DMS 273 treated with DMSO at 0.1 percent for 48 hours (cell line): ENCODE results near the gene HRK.
"Not testable (repeated sequence)": the region's sequence is repeated elsewhere in the genome, so short reads cannot be mapped to it uniquely, and the experiment has no call there.

ENCODE experiments used
- DNase-seq: peaks from one replicate; lab custom pipeline; 2025; lab: John Stamatoyannopoulos, UW

HRK gene

DNA sequence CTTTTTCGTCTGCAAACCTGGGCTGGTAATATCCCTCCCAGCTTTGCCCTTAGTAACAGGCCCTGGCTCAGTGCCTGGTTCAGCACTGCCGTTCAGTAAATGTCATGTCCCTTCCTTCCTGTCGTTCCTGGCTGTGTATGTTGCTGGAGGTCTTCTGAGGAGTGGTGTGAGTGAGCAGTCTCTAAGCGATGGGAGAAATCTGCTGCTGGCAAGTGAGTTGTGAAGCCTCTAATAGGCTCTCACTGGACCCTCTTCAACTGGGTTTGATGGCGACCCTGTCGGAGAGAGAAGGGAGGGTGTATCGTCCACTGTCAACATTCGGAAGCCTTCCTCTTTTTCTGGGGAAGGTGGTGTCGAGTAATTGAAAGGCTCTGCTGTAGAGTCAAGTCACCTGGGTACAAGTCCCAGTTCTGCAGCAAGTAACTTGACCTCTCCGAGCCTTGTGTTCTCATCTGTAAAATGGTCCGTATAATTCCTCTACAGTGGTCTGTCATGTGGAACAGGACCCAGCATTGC lies 62.8 kb downstream of the HRK start:
- DNase-seq, result no peak

DNA sequence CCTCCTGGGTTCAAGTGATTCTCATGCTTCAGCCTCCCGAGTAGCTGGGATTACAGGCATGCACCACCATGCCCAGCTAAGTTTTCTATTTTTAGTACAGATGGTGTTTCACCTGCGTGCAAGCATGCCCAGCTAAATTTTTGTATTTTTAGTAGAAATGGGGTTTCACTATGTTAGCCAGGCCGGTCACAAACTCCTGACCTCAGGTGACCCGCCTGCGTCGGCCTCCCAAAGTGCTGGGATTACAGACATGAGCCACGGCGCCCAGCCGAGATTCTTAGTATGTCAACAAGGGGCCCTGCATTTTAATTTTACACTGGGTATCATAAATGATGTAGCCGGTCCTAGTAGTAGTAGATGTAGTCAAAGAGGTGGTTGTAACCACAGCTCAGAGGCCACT lies 66.5 kb downstream of the HRK start:
- not testable (repeated sequence) for DNase-seq

DNA sequence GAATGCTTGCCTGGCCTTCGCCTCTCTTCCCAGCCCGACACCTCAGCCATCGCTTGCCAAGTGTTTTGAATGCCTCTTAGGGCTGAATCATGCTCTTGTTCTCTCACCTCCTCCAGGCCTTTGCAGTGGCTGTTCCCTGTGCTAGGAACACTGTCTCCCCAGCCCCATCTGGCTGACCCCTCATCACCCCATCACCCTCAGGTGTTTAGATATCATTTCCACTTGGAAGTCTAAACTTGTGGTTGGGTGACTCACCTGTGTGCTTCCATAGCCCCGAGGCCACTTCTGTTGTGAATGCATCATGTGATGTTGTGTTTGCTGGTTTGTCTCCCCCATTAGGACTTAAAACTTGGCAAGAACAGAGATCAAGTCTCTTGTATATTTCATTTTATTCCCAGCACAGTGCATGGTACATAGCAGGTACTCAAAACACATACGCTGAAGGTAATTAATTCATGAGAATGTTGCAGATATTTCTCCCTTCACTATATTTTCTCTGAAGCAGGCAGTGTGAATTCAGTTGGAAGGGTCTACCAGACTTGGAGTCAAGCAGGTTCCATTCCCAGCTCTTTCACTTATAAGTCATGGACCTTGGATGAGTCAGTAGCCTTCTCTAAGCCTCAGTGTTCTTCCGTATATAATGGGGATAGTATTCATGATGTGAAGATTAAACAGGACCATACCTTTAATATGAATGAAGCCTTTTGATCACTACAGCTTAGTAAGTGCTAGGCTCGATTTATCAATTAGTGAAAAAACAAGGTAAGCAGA lies 67.8 kb downstream of the HRK start:
- no peak for DNase-seq

DNA sequence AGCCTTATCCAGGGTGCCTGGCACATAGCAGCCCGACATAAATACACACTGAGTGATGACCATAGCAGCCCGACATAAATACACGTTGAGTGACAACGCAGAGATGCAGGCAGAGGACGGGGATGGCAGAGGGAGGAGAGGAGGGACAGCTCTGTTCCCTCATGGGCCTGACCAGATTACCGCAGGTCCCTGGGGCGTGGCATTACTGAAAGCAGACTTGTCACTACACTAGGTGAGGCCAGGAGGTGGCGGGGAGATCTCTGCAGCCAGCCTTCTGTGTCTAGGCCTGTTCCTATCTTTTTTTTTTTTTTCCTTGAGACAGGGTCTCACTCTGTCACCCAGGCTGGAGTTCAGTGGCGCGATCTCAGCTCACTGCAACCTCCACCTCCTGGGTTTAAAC lies 69.0 kb downstream of the HRK start:
- DNase-seq, result no peak

DNA sequence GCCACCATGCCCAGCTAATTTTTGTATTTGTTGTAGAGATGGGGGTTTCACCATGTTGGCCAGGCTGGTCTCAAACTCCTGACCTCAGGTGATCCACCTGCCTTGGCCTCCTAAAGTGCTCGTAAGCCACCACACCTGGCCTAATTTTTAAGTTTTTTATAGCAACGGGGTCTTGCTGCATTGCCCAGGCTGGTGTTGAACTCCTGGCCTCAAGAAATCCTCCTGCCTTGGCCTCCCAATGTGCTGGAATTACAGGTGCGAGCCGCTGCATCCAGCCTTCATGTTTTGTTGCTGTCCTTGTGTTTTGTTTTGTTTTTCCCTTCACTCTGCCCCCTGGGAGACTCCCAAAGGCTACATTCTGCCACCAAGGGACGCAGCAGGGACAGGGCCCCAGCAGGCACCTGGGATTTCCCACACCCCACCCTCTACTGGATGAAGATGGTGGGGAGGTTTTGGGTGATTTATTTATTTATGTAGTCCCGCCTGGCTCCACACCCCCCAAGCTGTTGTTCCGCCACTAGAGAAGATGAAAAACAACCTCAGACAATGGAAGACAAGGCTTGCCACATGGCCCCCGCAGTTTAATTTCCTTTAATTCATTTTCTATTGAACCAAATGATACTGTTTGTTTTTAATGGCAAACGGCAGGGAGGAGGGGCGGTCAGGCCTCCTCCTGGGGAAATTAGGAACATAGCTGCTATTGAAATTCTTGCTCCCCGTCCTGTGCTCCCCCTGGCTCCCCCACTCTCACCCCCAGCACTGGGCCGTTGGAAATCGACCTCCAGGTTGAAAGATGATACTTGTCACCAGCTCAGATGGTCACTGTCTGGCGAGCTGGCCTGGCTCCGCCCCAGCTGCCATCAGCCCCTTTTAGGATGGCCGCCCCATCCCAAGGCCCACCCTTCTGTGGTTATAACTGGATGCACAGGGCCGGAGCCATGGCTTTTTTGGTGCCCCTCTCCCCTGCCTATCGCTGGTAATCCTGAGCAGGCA lies 72.8 kb downstream of the HRK start:
- DNase-seq, result no peak

DNA sequence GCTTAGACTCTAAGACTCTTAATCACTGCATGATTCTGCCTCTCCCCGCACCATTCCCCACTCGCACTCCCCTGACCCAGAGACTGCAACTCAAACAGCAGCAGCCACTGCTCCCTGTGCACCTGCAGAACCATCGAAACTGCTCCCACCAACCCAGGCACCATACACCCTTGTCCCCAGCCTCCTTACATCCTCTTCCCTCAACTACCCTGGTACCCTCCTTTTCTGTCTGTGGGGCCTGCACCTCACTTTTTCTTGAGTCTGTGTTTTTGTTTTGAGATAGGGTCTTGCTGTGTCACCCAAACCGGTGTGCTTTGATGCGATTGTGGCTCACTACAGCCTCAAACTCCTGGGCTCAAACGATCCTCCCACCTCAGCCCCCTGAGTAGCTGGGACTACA lies 73.7 kb downstream of the HRK start:
- DNase-seq, result no peak

DNA sequence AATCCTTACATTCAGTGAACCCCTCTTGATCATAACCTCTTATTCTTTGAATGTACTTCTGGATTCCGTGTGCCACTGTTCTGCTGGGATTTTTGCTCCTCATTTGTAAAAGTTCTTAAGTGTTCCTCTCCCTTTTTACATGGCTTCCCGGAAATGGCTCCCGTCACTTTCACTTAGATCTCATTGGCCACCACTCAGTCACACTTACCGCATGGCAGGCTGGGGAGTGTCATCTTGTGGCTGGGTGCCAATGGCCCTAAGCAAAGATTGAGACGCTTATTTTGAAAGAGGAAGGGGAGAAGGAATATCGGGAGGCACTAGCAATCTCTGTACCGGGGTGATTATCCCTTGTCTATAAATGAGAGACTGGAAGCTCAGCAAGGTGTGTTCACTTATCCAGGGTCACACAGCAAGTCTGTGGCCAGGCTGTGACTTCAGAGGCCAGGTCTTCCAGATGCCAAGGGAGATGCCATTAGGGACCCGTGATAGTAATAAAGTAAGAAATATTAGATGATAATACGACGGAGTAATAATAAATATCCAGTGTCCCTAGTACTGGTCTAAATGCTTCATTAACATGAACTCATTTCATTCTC lies 74.3 kb downstream of the HRK start:
- DNase-seq, result no peak
